OCI-LY3 (cell line): Measurements from ENCODE around the gene KRT6B.

Experiments
- CTCF ChIP-seq: fragments of 200-600, 300-600 bp; sonication (generic); IDR thresholded peaks from 2 replicates; pipeline ENCODE4 v1.5.1; 2014; ENCODE audit warnings: antibody characterized with exemption, low read length, low read depth
- EZH2phosphoT487 ChIP-seq: fragments of 200-600 bp; shearing (Covaris generic); IDR thresholded peaks from 2 replicates; pipeline ENCODE4 v1.6.1; 2018; ENCODE audit warnings: antibody characterized with exemption, mixed run types, low read depth

- TF ChIP-seq CTCF (no peak), EZH2phosphoT487 (no peak)
Measured at GRCh38 chr12:52458861-52459260, 6.9 kb upstream of the KRT6B start.
